Rectal smooth muscle tissue (tissue), 1 donor: ENCODE measurements around the gene GNB5.

Experiments
- H3K27ac ChIP-seq: one replicate; pipeline ENCODE4 v1.7.0; 2013; ENCODE audit warnings: low read depth, low read length, inconsistent platforms
- H3K27me3 ChIP-seq: one replicate; pipeline ENCODE4 v1.7.0; 2013; ENCODE audit warnings: low read length; ENCODE audit not compliant: control insufficient read depth, insufficient read depth
- H3K36me3 ChIP-seq: one replicate; pipeline ENCODE4 v1.7.0; 2013; ENCODE audit warnings: low read length; ENCODE audit not compliant: control insufficient read depth, insufficient read depth
- H3K4me1 ChIP-seq: one replicate; pipeline ENCODE4 v1.7.0; 2013; ENCODE audit warnings: low read length; ENCODE audit not compliant: control insufficient read depth, insufficient read depth
- H3K4me3 ChIP-seq: one replicate; pipeline ENCODE4 v1.7.0; 2013; ENCODE audit warnings: low read length
- H3K9ac ChIP-seq: one replicate; pipeline ENCODE4 v1.7.0; 2013; ENCODE audit warnings: low read length

Gene GNB5

DNA sequence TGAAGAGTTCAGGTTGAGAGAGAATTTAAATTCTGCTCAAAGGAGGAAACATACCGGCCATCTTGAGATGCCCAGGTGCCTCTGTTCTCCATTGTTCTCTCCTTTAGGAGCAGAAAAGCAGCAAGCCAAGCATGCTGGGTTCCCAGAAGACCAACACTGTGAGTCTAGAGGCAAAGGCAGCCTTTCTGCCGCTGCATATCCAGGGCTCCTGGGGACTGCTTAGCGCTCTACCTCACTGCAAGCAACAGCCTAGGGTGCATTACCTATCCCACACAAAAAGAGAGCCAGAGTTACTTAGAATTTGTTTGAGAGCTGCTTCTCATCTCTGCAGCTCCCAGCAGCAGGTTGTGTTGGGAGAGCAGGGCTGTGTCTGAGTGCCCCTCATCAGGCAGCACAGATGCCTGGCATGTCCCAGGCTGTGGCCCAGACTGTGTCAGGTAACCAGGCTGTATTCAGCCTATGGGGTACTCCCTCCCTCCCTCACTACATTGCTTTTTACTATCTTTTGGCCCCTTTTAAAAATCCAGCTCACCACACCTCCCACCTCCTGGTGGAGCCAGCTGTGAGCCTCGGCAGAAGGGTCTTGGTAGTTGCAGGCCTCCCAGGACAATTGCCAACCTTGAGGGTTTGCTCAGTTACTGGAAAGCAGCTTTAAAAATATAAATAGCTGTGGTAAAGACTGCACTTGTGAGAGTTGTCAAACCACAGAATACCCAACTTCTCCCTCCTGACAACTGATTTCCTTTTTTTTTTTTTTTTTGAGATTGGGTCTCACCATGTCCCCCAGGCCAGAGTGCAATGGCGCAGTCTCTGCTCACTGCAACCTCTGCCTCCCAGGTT is 108.8 kb downstream of the GNB5 start:
- Histone ChIP-seq H3K27me3 (no peaks in the 10 kb centered on the region), H3K9ac (no peak overlapping the region), H3K27ac (no peak overlapping the region), H3K4me3 (no peak overlapping the region), H3K36me3 (no peaks in the 10 kb centered on the region), H3K4me1 (no peaks in the 10 kb centered on the region)

DNA sequence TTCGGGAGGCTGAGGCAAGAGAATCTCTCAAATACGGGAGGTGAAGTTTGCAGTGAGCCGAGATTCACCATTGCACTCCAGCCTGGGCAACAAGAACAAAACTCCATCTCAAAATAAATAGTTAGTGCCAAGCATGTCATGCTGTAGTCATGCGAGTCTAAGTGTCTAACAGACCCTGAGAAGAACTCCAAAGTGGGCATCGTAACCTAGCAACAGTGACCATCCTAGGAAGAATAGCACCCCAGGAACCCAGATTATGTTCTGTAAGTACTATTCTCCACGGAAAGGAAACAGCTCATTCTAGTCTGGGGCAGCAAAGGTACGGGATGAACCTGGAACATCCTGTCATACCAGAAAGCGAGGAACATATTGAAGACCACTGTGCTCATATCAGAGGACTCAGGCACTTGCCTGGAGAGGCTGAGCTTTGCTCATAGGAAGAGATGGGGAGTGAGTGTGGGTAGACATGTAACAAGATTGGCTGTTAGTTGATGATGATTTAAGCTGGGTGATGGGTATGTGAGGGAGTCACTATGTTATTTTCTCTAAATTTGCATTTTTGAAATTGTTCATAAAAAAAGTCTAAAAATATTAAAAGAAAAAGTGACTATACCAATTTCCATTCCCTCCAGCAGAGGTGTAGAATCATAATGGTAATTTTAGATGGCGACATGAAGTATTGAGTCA is 110.3 kb downstream of the GNB5 start:
- no peak overlapping the region for H3K9ac ChIP-seq
- no peak overlapping the region for H3K27ac ChIP-seq
- H3K36me3 ChIP-seq: no peaks in the 10 kb centered on the region
- H3K4me3 ChIP-seq: no peak overlapping the region
- H3K27me3 ChIP-seq: no peaks in the 10 kb centered on the region
- H3K4me1 ChIP-seq: no peaks in the 10 kb centered on the region

DNA sequence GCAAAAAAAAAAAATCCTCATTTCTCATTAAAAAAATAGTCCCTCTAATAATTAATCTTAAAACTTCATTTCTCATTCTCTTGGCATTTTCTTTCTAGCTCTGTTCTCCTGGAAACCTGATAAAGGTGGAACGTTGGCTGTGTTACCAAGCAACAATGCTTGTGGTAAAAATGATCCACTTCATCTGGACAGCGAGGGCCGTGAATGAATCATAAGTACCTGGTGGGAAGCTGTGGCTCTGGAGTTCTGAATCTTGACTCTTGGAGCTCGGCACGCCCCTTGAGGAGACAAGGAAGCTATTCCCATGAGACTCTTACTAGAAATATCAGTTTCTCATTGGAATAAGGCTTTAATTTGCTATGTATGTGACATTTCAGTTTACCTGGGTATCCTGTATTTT is 111.2 kb downstream of the GNB5 start:
- no peak overlapping the region for H3K9ac ChIP-seq
- H3K4me1 ChIP-seq: no peaks in the 10 kb centered on the region
- no peak overlapping the region for H3K4me3 ChIP-seq
- no peaks in the 10 kb centered on the region for H3K36me3 ChIP-seq
- H3K27ac ChIP-seq: no peak overlapping the region
- H3K27me3 ChIP-seq: no peaks in the 10 kb centered on the region

DNA sequence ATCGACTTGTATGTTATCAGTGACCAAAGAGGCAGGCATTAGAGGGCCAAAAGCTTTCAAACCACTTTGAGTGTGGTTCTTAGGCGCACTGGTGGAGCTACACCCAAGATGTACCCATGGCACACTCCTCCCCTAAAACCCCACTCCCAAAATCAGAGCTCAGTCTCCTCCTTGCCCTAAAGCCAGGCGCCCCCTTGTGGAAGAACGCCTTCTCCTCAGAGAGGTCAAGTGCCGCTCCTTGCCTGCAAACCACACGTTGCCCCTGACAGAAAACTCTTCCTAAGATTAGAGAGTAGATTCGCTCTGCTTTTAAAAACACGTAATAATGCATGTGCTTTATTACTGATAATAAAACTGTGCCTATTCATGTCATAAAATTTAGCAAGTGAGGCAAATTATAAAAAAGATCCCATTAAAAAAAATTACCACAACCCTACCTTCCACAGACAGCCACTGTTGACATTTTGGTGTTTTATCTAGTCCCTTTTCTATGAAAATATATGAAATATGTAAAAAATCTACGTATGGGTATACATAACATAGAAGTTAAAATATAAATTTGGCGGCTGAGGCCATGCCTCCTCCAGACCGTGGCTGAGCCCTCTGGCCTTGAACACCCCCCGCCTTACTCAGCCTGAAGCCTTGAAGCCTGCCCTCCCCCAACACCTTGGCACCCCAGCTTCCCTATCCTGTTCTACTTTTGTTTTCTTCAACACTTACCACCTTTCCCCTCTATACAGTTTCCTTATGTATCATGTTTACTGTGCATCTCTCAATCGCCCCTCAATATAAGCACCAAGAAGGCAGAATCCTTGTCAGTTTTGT is 112.1 kb downstream of the GNB5 start:
- Histone ChIP-seq H3K36me3 (no peaks in the 10 kb centered on the region), H3K9ac (no peak overlapping the region), H3K4me1 (no peaks in the 10 kb centered on the region), H3K27ac (no peak overlapping the region), H3K27me3 (no peaks in the 10 kb centered on the region), H3K4me3 (no peak overlapping the region)

DNA sequence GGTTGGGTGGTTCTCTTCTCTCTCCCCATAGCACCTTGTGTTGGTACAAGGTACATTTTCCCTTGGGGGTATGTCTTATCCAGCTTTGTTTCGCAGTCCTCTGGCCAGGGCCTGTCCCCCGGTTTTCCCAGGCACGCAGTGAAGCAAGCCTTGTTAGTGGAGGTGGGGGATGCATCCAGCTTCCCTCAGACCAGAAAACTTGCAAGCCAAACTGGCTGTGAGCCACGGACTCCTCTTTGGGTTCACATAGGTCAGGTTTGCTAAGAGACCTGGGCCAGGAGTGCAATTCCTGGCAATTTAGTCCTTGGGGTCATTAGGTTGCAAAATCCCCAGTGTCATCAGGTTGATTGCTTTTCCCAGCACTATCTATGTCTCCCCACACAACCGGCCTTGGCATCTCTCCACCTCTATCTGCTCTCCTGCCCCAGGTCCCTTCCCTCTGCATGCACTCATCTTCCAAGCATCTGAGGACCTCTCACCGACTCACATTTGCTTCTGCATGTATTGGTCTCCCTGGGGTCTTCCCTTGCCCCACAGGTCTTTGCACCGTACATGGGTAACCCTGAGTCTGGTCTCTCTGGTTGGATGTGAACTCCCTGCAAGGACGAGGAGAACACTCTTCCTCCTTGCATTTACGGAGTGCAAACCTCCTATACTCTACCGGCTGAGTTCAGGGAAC is 112.9 kb downstream of the GNB5 start:
- H3K27ac ChIP-seq: no peak overlapping the region
- no peaks in the 10 kb centered on the region for H3K27me3 ChIP-seq
- no peaks in the 10 kb centered on the region for H3K36me3 ChIP-seq
- H3K4me1 ChIP-seq: no peaks in the 10 kb centered on the region
- no peak overlapping the region for H3K4me3 ChIP-seq
- no peak overlapping the region for H3K9ac ChIP-seq

DNA sequence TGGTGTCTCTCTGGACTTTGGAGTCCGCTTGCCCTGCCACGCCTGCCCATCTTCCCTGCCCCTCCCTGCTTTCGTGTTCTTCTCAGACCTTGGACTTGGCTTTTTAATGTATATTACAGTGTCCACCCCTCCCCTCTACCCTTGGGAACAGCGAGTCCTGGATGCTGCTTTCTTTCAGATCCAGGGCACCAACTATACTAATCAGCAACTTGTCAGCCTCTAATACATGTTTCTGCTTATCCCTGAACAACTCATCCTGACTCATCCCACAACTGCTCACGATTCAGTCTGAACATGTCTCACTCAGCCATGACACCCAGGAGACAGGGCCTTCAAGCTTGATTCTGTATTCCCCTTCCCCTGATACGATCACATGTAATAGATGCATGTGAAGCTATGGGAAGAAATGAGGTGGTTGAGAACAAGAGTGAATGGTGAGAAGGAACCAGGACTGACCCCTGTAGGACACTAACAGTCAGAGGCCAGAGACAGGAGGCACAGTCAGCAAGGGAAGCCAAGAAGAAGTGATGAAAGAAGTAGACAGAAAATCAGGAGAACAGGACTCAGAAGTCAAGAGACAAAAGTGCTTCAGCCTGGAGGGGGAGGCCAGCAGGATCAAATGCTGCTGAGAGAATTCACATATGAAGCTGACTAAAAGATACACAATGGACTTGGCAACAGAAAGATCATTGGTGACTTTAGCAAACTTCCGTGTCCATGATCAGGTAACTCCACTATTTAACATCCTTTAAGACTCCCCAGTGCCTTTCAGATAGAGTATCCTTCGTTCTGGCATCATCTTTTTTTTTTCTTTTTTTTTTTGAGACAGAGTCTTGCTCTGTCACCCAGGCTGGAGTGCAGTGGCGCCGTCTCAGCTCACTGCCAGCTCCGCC is 114.1 kb downstream of the GNB5 start:
- Histone ChIP-seq H3K36me3 (no peaks in the 10 kb centered on the region), H3K27ac (no peak overlapping the region), H3K27me3 (no peaks in the 10 kb centered on the region), H3K4me3 (no peak overlapping the region), H3K9ac (no peak overlapping the region), H3K4me1 (no peaks in the 10 kb centered on the region)

DNA sequence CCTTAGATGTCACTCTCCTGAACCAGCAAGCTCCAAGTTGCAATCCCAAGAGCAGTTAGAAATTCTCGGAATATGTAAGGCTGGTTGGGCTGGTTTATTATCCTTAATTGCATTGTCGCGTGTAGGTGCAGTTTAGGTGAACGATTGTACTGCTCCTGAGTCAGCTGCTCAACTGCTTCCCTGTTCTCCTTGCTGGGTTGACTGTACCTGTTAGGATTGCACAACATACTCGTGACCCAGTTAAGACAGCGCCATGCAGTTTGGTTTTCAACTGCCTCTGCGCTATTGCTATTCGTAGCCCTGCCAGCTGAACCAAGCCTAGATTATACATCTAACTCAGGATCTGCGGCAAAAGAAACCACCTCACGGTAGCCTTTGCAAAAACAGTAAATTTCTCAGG is 119.6 kb downstream of the GNB5 start:
- Histone ChIP-seq H3K27ac (no peak overlapping the region), H3K4me1 (no peaks in the 10 kb centered on the region), H3K36me3 (no peaks in the 10 kb centered on the region), H3K27me3 (no peaks in the 10 kb centered on the region), H3K9ac (no peak overlapping the region), H3K4me3 (no peak overlapping the region)

DNA sequence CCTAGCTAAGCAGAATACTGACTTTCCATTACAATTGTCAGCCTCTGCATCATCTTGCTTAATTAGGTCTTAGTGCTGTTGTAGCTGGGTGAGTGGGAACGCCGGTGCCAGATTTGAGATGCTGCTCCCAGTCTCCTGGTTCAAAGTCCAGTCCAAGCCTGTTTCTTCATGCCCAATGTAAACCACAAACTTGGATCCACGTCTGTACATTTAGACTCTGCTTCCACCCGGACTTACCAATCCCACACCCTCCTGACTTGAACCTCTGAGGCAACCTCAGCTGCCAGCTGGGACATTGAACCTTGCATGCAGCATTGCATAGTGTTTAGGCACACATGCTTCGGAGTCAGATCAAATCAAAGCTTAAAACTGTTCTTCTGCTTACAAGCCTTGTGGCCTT is 121.6 kb downstream of the GNB5 start:
- Histone ChIP-seq H3K4me3 (no peak overlapping the region), H3K27me3 (no peaks in the 10 kb centered on the region), H3K9ac (no peak overlapping the region), H3K4me1 (no peaks in the 10 kb centered on the region), H3K36me3 (no peaks in the 10 kb centered on the region), H3K27ac (no peak overlapping the region)

DNA sequence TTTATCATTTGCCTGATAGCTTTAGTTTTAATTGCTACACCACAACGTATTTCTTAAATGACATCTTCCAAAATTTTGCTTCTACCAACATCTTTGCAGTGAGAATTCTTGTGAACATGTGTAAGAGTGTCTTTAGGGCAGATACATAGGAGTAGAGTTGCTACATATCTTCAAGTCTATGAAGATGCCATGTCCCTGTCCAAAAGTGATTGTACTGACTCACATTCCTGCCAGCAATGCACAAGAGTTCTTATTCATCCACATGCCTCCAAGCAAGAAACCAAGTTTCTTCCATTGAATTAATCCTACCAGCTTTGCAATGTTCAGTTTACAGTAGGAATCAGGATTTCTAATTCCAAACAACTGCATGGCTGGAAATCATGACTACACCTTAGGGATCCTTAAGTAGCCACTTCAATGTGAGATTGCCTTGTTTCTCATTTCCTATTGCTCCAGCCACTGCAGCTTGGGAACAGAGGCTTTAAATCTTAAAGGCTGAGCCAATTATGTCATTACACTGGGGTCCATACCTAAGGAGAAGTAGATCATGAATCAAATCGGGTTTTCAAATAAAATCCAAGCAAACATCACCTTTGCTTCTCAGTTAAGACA is 123.1 kb downstream of the GNB5 start:
- H3K4me3 ChIP-seq: no peak overlapping the region
- no peaks in the 10 kb centered on the region for H3K4me1 ChIP-seq
- no peaks in the 10 kb centered on the region for H3K36me3 ChIP-seq
- H3K9ac ChIP-seq: no peak overlapping the region
- H3K27me3 ChIP-seq: no peaks in the 10 kb centered on the region
- H3K27ac ChIP-seq: no peak overlapping the region

DNA sequence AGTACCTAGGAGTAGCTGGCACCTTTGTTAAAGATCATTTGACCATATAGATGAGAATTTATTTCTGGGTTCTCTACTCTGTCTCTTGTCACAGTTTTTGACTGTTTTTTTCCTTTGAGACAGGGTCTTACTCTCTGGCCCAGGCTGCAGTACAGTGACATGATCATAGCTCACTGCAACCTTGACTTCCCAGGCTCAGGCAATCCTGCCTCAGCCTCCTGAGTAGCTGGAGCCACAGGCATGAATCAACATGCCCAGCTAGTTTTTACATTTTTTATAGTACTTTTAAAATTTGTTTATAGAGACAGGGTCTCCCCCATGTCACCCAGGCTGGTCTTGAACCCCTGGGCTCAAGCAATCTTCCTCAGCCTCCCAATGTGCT is 123.7 kb downstream of the GNB5 start:
- H3K4me1 ChIP-seq: no peaks in the 10 kb centered on the region

DNA sequence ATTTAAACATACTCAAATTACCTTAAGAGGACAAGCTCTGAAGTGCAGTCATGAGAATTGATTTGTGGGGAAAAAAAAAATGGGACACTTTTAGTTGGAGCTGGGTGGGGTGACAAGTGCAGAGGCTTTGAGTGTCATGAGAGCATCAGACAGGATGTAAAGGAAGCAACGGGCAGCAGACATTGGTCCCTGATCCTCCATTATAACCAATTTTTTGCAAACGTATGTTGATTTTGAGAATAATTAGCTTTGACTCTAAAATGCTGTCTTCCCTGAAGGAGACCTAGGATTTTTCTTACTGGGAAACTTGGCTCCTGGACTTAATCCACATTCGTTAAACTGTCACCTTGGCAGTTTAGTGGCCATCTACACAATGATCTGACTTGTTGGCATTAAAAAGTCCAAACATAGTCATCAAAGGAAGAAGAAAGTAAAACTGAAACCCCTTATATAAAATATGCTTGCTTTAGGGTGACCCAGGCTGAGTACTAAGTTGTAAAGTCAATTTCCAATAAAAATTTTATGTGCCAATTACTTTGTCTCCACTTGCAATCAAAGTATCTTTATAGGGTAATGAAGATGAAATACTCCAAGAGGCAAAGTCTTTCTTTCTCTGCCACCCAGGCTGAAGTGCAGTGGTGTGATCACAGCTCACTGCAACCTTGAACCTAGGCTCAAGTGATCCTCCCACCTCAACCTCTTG is 124.2 kb downstream of the GNB5 start:
- Histone ChIP-seq H3K4me1 (no peaks in the 10 kb centered on the region), H3K36me3 (no peaks in the 10 kb centered on the region), H3K9ac (no peak overlapping the region), H3K27me3 (no peaks in the 10 kb centered on the region), H3K4me3 (no peak overlapping the region), H3K27ac (no peak overlapping the region)

More for the DNA sequence above, 123.7 kb downstream of the GNB5 start:
- Histone ChIP-seq H3K36me3 (no peaks in the 10 kb centered on the region), H3K27me3 (no peaks in the 10 kb centered on the region), H3K4me3 (no peak overlapping the region), H3K27ac (no peak overlapping the region), H3K9ac (no peak overlapping the region)
